Right hindlimb (tissue), 1 donor: ENCODE data around the gene TBXAS1.

ENCODE experiments used
- DNase-seq: peaks from one replicate; pipeline ENCODE4 v3.0.0-alpha.2; 2018

TBXAS1 gene

GRCh38 chr7:140005754-140006503 is 176.9 kb downstream of the TBXAS1 start:
- DNase-seq = no peak

- DNase-seq = no peak
Observed at GRCh38 chr7:140006600-140006999, 177.5 kb downstream of the TBXAS1 start.

DNA sequence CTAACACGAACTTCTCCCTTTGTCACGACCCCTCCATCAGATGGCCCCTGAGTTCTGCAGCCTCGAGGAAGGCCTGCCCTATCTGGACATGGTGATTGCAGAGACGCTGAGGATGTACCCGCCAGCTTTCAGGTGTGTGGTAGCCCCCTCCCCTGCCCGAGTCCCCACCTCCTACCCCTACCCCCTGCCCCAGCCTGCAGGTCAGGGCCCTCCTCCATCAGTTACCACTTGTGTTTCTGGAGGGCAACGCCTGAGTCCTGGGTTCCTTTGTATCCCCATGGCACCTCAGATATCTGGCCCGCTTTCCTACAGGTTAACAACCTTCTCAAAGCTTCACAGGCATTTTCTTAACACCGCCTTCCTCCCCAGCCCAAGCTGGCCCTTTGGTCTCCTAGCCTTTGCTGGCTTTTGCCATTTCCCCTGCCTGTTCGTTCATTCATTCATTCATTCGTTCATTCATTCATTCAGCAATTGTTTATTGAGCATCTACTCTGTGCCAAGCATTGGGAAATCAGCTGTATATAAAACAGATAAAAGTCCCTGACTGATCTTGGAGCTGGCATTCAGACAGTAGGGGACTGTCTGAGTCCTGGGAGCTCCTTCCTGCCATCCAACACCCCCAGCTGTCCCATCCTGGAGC is 178.1 kb downstream of the TBXAS1 start:
- DNase-seq = no peak

GRCh38 chr7:140008755-140009610 is 179.9 kb downstream of the TBXAS1 start:
- DNase-seq = no peak

DNA sequence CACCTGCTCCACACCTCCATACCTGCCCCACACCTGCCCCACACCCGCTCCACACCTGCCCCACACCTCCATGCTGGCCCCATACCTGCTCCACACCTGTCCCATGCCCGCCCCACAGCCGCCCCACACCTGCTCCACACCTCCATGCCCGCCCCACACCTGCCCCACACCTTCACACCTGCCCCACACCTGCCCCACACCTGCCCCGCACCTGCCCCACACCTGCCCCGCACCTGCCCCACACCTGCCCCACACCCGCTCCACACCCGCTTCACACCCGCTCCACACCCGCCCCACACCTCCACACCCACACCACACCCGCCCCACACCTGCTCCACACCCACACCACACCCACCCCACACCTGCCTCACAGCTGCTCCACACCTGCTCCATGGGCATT is 180.7 kb downstream of the TBXAS1 start:
- DNase-seq = no peak

DNA sequence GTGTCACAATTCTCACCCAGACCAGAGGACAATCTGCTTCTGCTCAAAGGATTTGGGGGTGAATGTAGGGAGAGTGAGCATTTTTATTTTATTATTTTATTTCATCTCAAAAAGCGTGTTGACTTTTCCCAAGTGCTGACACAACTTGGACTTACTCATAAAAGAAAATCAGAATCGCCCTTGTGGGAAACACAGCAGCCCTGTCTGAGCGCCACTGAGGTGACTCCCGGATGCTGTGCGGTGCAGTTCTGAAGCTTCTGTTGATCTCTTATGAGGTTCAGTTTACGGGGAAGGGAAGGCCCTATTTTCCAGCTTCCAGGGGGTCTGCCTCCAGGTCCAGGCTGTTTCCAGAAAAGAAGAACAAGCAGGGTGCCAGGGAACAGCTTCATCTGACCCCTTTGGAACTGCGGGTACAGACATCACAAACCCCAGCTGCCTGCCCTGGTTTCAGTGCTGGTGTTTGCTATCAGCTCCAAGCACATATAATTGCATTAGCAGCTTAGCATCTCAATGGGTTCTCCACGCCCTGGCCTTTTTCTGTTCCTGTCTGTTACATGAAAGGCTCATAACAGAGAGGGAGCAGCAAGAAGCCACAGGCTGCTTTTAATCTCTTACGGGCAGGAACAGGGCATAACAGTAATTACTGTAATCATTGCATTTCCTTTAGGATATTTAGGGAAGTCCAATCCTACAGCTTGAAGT is 181.3 kb downstream of the TBXAS1 start:
- no peak for DNase-seq

- DNase-seq = no peak
Observed at GRCh38 chr7:140013676-140014075, 184.6 kb downstream of the TBXAS1 start.

- no peak for DNase-seq
Observed at GRCh38 chr7:140014123-140014522, 185.1 kb downstream of the TBXAS1 start.

- DNase-seq = no peak
Observed at GRCh38 chr7:140015471-140015970, 186.5 kb downstream of the TBXAS1 start.

- no peak for DNase-seq
Observed at GRCh38 chr7:140016540-140016939, 187.5 kb downstream of the TBXAS1 start.

- no peak for DNase-seq
Observed at GRCh38 chr7:140017034-140017433, 188.0 kb downstream of the TBXAS1 start.

GRCh38 chr7:140017543-140017942 is 188.5 kb downstream of the TBXAS1 start:
- DNase-seq = no peak

DNA sequence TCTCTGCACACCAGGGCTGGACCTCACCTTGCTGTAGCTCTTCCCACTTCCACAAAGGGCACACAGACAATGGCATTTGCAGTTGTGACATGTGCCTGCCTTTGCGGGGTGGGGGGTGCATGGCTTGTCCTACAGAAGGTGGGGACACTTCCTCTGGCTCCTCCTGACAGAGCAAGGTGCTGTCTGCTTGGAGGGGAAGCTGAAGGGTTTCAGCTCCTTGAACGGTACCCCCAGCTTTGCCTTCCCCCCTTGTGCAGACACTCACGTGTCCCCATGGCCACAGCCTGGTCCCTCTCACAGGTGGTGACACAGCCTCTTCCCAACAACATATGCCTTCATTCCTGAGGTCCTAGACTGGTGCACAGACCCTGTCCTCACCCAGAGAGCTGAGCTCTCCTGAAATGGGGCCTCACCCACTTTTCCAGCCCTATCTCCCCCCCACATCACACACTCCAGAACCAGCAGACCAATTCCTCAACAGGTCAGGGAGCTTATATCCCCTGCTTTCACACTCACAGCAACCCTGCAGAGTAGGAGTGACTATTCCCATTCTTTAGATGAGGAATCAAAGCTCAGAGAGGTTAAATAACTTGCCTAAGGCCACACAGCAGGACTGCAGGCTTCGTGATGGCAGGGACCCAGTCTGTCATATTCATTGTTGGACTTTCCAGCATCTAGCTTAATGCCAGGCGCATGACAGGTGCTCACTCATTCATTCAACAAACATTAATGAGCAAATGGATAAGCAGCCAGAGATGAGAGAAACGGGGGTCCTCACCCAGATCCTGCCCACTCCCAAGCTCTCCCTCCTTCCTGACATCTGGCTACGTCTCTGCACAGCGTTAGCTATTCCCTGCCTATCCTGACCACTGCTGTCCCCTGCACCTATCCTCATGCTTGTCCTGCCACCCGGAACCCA is 189.3 kb downstream of the TBXAS1 start:
- DNase-seq = no peak

DNA sequence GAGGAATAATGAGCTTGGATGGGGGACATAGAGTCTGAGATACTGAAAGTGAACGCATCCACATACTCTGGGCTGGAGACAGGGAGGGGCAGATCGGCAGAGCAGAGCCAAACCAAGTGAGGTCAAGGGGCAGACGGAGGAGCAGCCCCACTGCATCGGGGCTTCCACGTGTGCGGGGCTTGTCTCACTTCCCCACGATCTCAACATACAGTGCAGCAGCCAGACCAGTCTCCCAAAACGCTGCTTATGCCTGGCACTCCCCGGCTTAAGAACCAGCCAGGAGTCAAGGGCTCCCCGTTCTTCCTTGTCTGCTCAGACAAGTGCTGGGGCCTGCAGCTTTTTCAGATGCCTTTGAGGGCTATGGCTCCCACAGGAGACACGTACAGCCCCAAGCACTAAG is 190.1 kb downstream of the TBXAS1 start:
- no peak for DNase-seq

- no peak for DNase-seq
Observed at GRCh38 chr7:140019606-140020005, 190.5 kb downstream of the TBXAS1 start.

- DNase-seq = no peak
Observed at GRCh38 chr7:140021603-140022002, 192.5 kb downstream of the TBXAS1 start.

DNA sequence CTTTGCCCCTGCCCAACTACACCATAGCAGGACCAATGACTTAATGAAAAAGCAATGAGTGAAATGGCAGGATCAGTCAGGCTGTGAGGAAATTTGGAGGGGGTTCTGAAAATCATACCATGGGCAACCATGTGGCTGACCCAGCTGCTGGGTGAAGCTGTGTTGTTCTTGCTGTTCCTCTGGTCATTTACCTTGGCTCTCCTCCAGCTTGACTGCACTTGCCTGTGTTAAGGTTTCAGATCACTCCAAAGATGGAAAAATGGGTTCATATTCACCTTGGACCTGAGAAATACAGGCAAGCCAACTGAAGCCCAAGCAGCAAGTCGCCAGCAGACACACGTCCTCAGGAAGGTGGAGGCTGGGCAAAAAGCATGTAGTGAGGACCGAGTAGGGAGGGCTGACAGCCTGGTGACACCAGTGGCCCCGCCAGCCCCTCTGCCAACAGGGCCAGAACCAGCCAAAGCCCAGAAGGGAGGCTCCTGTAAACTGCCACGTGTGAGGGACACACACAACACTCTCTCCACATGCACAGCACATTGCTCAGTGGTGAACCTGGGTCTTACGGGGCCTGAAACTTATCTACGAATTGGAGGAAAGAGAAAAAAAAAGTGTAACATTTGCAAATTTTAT is 193.6 kb downstream of the TBXAS1 start:
- no peak for DNase-seq

- DNase-seq = no peak
Observed at GRCh38 chr7:140023728-140024127, 194.7 kb downstream of the TBXAS1 start.

DNA sequence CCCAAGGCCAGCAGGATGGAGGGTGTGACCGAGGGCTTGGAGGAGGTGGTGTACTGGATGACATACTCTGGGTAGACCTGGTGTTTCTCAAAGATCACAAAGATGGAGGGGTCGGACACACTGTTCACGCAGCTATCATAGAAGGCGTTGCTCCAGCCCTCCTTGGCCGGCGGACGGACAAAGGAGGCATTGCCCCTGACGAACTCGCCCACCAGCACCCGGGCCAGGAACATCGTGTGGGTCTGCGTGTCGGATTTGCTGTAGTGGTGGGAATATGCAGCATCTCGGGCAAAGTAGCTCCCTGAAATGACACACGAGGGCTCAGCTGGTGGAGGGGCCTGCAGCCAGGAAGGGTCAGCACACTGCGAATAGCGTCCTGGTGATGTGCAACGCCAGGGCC is 195.5 kb downstream of the TBXAS1 start:
- DNase-seq = no peak

DNA sequence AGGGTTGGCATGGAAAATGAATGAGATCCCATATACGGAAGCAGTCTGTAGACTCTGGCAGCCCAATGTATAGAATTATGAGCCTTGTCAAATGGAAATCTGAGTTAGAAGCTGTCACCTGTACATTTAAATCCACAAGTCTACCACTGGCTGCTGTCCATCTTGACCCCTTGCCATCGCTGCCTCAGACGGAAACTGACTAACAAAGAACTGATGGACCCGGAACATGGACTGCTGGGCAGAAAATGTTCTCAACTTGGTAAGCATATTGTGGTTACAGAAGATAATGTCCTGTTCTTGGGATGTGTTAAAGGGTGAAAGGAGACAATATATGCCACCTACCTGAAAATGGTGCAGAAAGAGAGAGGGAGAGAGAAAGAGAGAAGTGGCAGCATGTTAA is 196.2 kb downstream of the TBXAS1 start:
- no peak for DNase-seq

DNA sequence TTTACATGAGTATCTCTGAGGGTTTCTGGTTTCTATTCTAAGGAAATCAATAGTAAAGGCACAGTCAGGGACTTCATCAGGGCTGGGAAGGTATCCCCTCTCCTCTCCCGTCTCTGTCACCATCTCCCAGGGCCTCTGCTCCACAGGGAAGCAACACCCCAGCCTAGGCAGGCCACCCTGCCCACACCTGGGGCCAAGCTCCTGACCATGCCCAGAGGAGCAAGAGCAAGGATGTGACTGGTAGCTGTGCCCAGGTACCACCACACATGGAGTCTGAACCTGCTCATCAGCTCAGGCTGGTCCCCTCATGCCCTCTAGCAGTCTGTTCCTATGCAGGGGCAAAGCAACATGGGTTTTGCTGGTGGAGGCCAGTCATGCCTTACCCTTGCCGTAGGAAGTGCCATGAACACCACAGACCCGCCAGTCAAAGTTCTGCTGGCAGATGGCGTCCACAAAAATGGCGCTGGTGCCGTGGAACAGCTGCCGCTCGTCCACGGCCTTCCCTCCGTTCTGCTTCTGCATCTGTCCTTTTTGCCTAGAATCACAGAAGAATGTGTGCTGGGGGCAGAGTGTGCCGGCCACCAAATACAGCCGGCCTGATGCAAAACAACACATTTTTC is 196.9 kb downstream of the TBXAS1 start:
- DNase-seq = no peak
